Endothelial cell of umbilical vein (primary cell): ENCODE measurements around the gene RASL11A. TPM values are rescaled to one million over a fixed set of nuclear protein-coding genes. Genes with fewer than 3 reads are reported as not detected.

Source experiments
- BruUV-seq: library from RNA; stranded (reverse); fragments of 400-500 nt; replicated peaks from 2 replicates; lab custom pipeline; 2021; lab: Mats Ljungman, UMichigan
- CTCF ChIA-PET: fragments of 300-600, 350-600 bp; sonication (Branson Sonifier 250); formaldehyde crosslinking; loops from one replicate; lab custom pipeline; 2021; ENCODE audit warnings: antibody characterized with exemption, inconsistent platforms; lab: Charles Lee
- POLR2A ChIA-PET: fragments of 300-600, 350-600 bp; sonication (Branson Sonifier 250); formaldehyde crosslinking; loops from one replicate; lab custom pipeline; 2021; ENCODE audit warnings: antibody characterized with exemption, inconsistent platforms; lab: Charles Lee
- DNase-seq: peaks from one replicate; pipeline ENCODE4 v3.0.0-alpha.2; 2011; ENCODE audit warnings: low read depth, low spot score
- FAIRE-seq: peaks from 2 replicates; lab custom pipeline; 2011; peaks lifted over from hg19 to GRCh38; lab: Jason Lieb, UNC
- H2AFZ ChIP-seq: 2 replicates; pipeline ENCODE4 v1.6.0; 2012; ENCODE audit warnings: low read depth, low read length, control low read depth, inconsistent platforms
- H3K27ac ChIP-seq: 2 replicates; pipeline ENCODE4 v1.5.1; 2011; ENCODE audit warnings: low read depth, mild to moderate bottlenecking, control low read depth, low read length, moderate library complexity; ENCODE audit not compliant: insufficient read depth
- H3K27me3 ChIP-seq, 2 experiments: 2 replicates each; pipeline versions ENCODE4 v1.6.0 to v1.6.1; 2011; ENCODE audit warnings: low read length in 2 of 2, mixed read lengths in 1 of 2; ENCODE audit not compliant: control insufficient read depth in 2 of 2, insufficient read depth in 2 of 2
- H3K36me3 ChIP-seq, 2 experiments: 2 replicates in 1 of 2; 3 replicates in 1 of 2; pipeline ENCODE4 v1.5.1; 2011; ENCODE audit warnings: low read length in 2 of 2, mild to moderate bottlenecking in 1 of 2, moderate library complexity in 1 of 2; ENCODE audit not compliant: control insufficient read depth in 2 of 2, insufficient read depth in 2 of 2; ENCODE audit errors: extremely low read depth in 1 of 2
- H3K4me1 ChIP-seq: 3 replicates; pipeline ENCODE4 v1.5.1; 2011; ENCODE audit warnings: mild to moderate bottlenecking, low read length; ENCODE audit not compliant: control insufficient read depth, insufficient read depth; ENCODE audit errors: extremely low read depth
- H3K4me2 ChIP-seq: 2 replicates; pipeline ENCODE4 v1.6.1; 2011; ENCODE audit warnings: low read length, control low read depth, mixed read lengths; ENCODE audit not compliant: insufficient read depth
- H3K4me3 ChIP-seq, 3 experiments: fragments of 200-600 bp in 1 of 3; sonication (generic), shearing (Covaris generic) in 1 of 3; replicated peaks in 1 of 3; 2 replicates each; pipeline ENCODE4 v1.5.1; 2011 to 2016; ENCODE audit warnings: control low read depth in 3 of 3, low read length in 3 of 3, mild to moderate bottlenecking in 2 of 3, inconsistent platforms in 1 of 3, low read depth in 1 of 3, moderate library complexity in 1 of 3; ENCODE audit not compliant: insufficient read depth in 1 of 3
- H3K79me2 ChIP-seq: 2 replicates; pipeline ENCODE4 v1.6.0; 2012; ENCODE audit warnings: low read length, inconsistent platforms; ENCODE audit not compliant: control insufficient read depth, insufficient read depth
- H3K9ac ChIP-seq: replicated peaks from 2 replicates; pipeline ENCODE3; 2011; ENCODE audit warnings: low read length, control low read depth; ENCODE audit not compliant: insufficient read depth; ENCODE audit errors: extremely low read depth
- H3K9me1 ChIP-seq: replicated peaks from 3 replicates; pipeline ENCODE4 v1.6.0; 2011; ENCODE audit warnings: mild to moderate bottlenecking, low read length; ENCODE audit not compliant: control insufficient read depth, insufficient read depth; ENCODE audit errors: extremely low read depth
- H3K9me3 ChIP-seq: replicated peaks from 2 replicates; pipeline ENCODE4 v1.5.1; 2012; ENCODE audit warnings: low read length, inconsistent platforms; ENCODE audit not compliant: control insufficient read depth, insufficient read depth
- H4K20me1 ChIP-seq: replicated peaks from 2 replicates; pipeline ENCODE3; 2011; ENCODE audit warnings: mild to moderate bottlenecking, low read length; ENCODE audit not compliant: control insufficient read depth, insufficient read depth; ENCODE audit errors: extremely low read depth
- EZH2 ChIP-seq: IDR thresholded peaks from 2 replicates; pipeline ENCODE4 v1.6.1; 2012; ENCODE audit warnings: borderline replicate concordance, low read depth, mild to moderate bottlenecking, moderate library complexity, low read length, inconsistent platforms; ENCODE audit not compliant: severe bottlenecking
- FOS ChIP-seq: IDR thresholded peaks from 2 replicates; pipeline ENCODE4 v1.6.1; 2011; ENCODE audit warnings: mild to moderate bottlenecking, low read length, moderate library complexity, borderline replicate concordance; ENCODE audit not compliant: insufficient read depth
- GATA2 ChIP-seq: IDR thresholded peaks from 2 replicates; pipeline ENCODE4 v1.7.0; 2011; ENCODE audit warnings: low read depth, mild to moderate bottlenecking, moderate library complexity, mixed read lengths, low read length; ENCODE audit not compliant: insufficient read length, insufficient read depth
- JUN ChIP-seq: IDR thresholded peaks from 2 replicates; pipeline ENCODE4 v1.6.1; 2011; ENCODE audit warnings: borderline replicate concordance, low read depth; ENCODE audit not compliant: insufficient read length, insufficient read depth
- MYC ChIP-seq: IDR thresholded peaks from one replicate; pipeline ENCODE4 v1.6.1; 2011; ENCODE audit warnings: mild to moderate bottlenecking, low read depth, low read length
- POLR2A ChIP-seq: IDR thresholded peaks from 2 replicates; pipeline ENCODE4 v1.6.1; 2012; ENCODE audit warnings: low read depth, mild to moderate bottlenecking, control low read depth, low read length
- POLR2AphosphoS5 ChIP-seq: IDR thresholded peaks from 2 replicates; pipeline ENCODE4 v1.6.1; 2012; ENCODE audit warnings: low read depth, mild to moderate bottlenecking, control low read depth, low read length, moderate library complexity; ENCODE audit not compliant: insufficient read depth
- dilution Hi-C: fragments of 300-500 bp; cut with MboI; formaldehyde crosslinking; loops from one replicate; pipeline ENCODE4 v1.15.0; 2019; ENCODE audit warnings: low sequenced_read_pairs; ENCODE audit not compliant: extremely low pct_ligation_motif_present
- intact Hi-C: fragments of 100-400 bp; cut with micrococcal nuclease; formaldehyde crosslinking; loops from one replicate; pipeline ENCODE4 v1.10.0; 2022
- polyA plus RNA-seq, 4 experiments: library from polyadenylated mRNA; depleted of rRNA in 3 of 4; stranded (reverse) in 3 of 4; unstranded in 1 of 4; fragments of >200 nt; gene quantifications; 2 replicates each; pipeline versions ENCODE4 v1.2.1 to v1.2.3, GENCODE V29; 2011 to 2012; ENCODE audit warnings: missing spikeins in 1 of 4
- total RNA-seq: library from RNA; stranded (reverse); gene quantifications from 2 replicates; pipeline ENCODE4 v1.2.3, GENCODE V29; 2021
- TF ChIP-seq, protein P1 (sequence below): IDR thresholded peaks from 2 replicates; pipeline ENCODE4 v1.6.1; 2011; ENCODE audit not compliant: insufficient read depth, insufficient read length
- TF ChIP-seq, protein P2 (sequence below), 2 donors: IDR thresholded peaks; 1 replicate in 1 of 2; 2 replicates in 1 of 2; pipeline ENCODE4 v1.5.1; 2011; ENCODE audit warnings: low read length in 2 of 2, mild to moderate bottlenecking in 2 of 2, moderate library complexity in 2 of 2, control low read depth in 1 of 2, inconsistent platforms in 1 of 2, low read depth in 1 of 2; ENCODE audit not compliant: insufficient read depth in 1 of 2; ENCODE audit errors: extremely low read depth in 1 of 2

RASL11A gene
- total and polyA plus RNA-seq, 2 donors (not counting 3 experiments of a cell fraction or from before 2014, with no cell fraction given), result 1.2 to 1.3 TPM

DNA sequence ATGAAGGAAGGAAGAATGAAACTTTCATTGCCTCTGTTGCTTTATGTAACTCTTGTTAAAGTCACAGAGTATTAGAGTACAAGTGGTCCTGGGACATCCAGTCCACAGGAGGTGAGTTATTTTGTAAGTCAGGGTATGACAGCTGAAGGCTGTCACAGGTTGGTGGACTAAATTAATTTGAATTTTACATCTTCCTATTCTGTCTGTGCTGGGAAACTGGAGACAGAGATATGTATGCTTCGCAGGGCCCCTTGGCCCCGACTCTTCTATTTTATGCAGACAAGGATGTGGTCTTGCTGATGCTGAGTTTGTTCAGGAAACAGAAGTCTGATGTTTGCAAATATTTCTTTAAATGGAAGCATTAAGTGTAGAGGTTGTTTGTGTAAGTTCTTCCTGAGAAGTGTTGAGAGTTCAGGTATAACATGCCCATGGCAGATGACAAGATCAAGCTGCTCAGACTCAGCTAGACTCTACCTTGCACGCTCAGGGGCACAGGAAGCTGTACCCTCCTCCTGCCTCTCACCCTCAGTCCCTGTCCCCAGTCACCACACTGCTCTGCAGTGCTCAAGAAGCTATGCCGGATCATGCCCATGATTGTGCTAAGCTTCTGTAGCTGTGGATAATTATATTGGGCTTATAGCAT is 23.4 kb downstream of the RASL11A start:
- Histone ChIP-seq H3K79me2 (no peaks in the 10 kb centered on the region), H3K4me1 (no peaks in the 10 kb centered on the region), H3K27me3 (peaks cover 10 to 12% of the 10 kb centered on the region in 2 experiments), H3K9ac (no peak overlapping the region), H3K9me1 (no peaks in the 10 kb centered on the region), H4K20me1 (no peaks in the 10 kb centered on the region), H3K4me3 (no peak overlapping the region), H3K27ac (no peak overlapping the region), H3K4me2 (no peak overlapping the region), H3K9me3 (no peaks in the 10 kb centered on the region), H3K36me3 (no peaks in the 10 kb centered on the region), H2AFZ (no peak overlapping the region)
- FAIRE-seq (no peak), DNase-seq (no peak)
- POLR2A ChIA-PET, result no interaction called here
- TF ChIP-seq, protein P1, sequence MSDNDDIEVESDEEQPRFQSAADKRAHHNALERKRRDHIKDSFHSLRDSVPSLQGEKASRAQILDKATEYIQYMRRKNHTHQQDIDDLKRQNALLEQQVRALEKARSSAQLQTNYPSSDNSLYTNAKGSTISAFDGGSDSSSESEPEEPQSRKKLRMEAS, result no peak
- no peak for TF ChIP-seq GATA2
- no peak for TF ChIP-seq EZH2
- TF ChIP-seq, protein P2, sequence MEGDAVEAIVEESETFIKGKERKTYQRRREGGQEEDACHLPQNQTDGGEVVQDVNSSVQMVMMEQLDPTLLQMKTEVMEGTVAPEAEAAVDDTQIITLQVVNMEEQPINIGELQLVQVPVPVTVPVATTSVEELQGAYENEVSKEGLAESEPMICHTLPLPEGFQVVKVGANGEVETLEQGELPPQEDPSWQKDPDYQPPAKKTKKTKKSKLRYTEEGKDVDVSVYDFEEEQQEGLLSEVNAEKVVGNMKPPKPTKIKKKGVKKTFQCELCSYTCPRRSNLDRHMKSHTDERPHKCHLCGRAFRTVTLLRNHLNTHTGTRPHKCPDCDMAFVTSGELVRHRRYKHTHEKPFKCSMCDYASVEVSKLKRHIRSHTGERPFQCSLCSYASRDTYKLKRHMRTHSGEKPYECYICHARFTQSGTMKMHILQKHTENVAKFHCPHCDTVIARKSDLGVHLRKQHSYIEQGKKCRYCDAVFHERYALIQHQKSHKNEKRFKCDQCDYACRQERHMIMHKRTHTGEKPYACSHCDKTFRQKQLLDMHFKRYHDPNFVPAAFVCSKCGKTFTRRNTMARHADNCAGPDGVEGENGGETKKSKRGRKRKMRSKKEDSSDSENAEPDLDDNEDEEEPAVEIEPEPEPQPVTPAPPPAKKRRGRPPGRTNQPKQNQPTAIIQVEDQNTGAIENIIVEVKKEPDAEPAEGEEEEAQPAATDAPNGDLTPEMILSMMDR (IDR thresholded peaks at IDR 0.05; ENCODE audit: extremely low read depth in 1 of 2, insufficient read depth in 1 of 2, low read depth in 1 of 2, low read length in 2 of 2), result no peak
- no peak for TF ChIP-seq POLR2AphosphoS5
- no peak for TF ChIP-seq POLR2A
- TF ChIP-seq JUN, result no peak
- no peak for TF ChIP-seq FOS
- no peak for TF ChIP-seq MYC
- CTCF ChIA-PET, result no interaction called here
- BruUV-seq, result no TSS peak
- dilution Hi-C loops (no loop called here), intact Hi-C loops (no loop called here)
